HepG2 (cell line): ENCODE measurements around the gene NOL4L. TPM values are rescaled to one million over a fixed set of nuclear protein-coding genes. Genes with fewer than 3 reads are reported as not detected.

Source experiments
- FOXA3 ChIP-seq: IDR thresholded peaks from 2 replicates; pipeline ENCODE4 v1.6.1; 2016; ENCODE audit warnings: missing genetic modification reagents, missing compliant biosample characterization
- GATA4 ChIP-seq: sonication (generic); IDR thresholded peaks from 2 replicates; pipeline ENCODE4 v1.6.1; 2016; ENCODE audit warnings: antibody characterized with exemption, low read depth, borderline replicate concordance
- IKZF4 ChIP-seq: sonication (generic); formaldehyde crosslinking; IDR thresholded peaks from 2 replicates; pipeline ENCODE4 v1.5.1; 2020; ENCODE audit warnings: borderline replicate concordance, mild to moderate bottlenecking, low read depth, missing genetic modification reagents; ENCODE audit errors: not compliant biosample characterization
- PHF8 ChIP-seq: sonication (generic); formaldehyde crosslinking; IDR thresholded peaks from 2 replicates; pipeline ENCODE4 v1.5.0; 2020; ENCODE audit warnings: missing genetic modification reagents
- RCOR2 ChIP-seq: IDR thresholded peaks from 2 replicates; pipeline ENCODE4 v1.6.1; 2016; ENCODE audit warnings: missing biosample characterization, missing genetic modification reagents
- SAP130 ChIP-seq: IDR thresholded peaks from 2 replicates; pipeline ENCODE4 v1.6.1; 2016; ENCODE audit warnings: low read depth
- SKI ChIP-seq: fragments of 450-650 bp; IDR thresholded peaks from one replicate; pipeline ENCODE4 v1.6.1; 2018; ENCODE audit warnings: mild to moderate bottlenecking; ENCODE audit not compliant: partially characterized antibody
- TBL1XR1 ChIP-seq: fragments of 150-350 bp; IDR thresholded peaks from 2 replicates; pipeline ENCODE4 v1.6.1; 2014; ENCODE audit warnings: borderline replicate concordance, low read length; ENCODE audit not compliant: partially characterized antibody
- ZFX ChIP-seq: sonication (generic); formaldehyde crosslinking; IDR thresholded peaks from 2 replicates; pipeline ENCODE4 v1.4.0; 2020; ENCODE audit warnings: mild to moderate bottlenecking, low read depth, missing genetic modification reagents, moderate library complexity
- ZMYM4 ChIP-seq: sonication (generic); formaldehyde crosslinking; IDR thresholded peaks from 2 replicates; pipeline ENCODE4 v1.8.1; 2023; ENCODE audit warnings: mild to moderate bottlenecking, missing genetic modification reagents
- ZNF12 ChIP-seq: sonication (generic); formaldehyde crosslinking; IDR thresholded peaks from 2 replicates; pipeline ENCODE4 v1.5.0; 2020; ENCODE audit warnings: missing genetic modification reagents
- ZNF747 ChIP-seq: sonication (generic); formaldehyde crosslinking; IDR thresholded peaks from 2 replicates; pipeline ENCODE4 v1.8.1; 2023; ENCODE audit warnings: missing genetic modification reagents, mild to moderate bottlenecking, borderline replicate concordance
- ZNF878 ChIP-seq: sonication (generic); formaldehyde crosslinking; IDR thresholded peaks from 2 replicates; pipeline ENCODE4 v1.8.1; 2023; ENCODE audit warnings: mild to moderate bottlenecking, missing genetic modification reagents, moderate library complexity
- polyA plus RNA-seq, 8 experiments: library from polyadenylated mRNA; depleted of rRNA in 3 of 8; stranded (reverse) in 7 of 8; unstranded in 1 of 8; fragments of >200 nt; fragmentation: Illumina TruSeq in 4 of 8; extraction: Trizol in 4 of 8; gene quantifications; 2 replicates each; pipeline versions ENCODE4 v1.2.1 to v1.2.3, GENCODE V29; 2011 to 2016; ENCODE audit warnings: low read depth in 4 of 8, missing spikeins in 1 of 8, mixed read lengths in 1 of 8; ENCODE audit not compliant: insufficient read depth in 1 of 8
- total RNA-seq, 5 experiments: library from RNA; depleted of rRNA; stranded (reverse); fragments of >200 nt; fragmentation: Illumina TruSeq; extraction: Trizol; gene quantifications; 2 replicates each; pipeline ENCODE4 v1.2.3, GENCODE V29; 2016; ENCODE audit warnings: low read depth in 1 of 5
- TF ChIP-seq, protein P1 (sequence below): sonication (generic); formaldehyde crosslinking; IDR thresholded peaks from 2 replicates; pipeline ENCODE4 v1.4.0; 2020; ENCODE audit warnings: mild to moderate bottlenecking, missing genetic modification reagents
- TF ChIP-seq, protein P2 (sequence below): sonication (generic); formaldehyde crosslinking; IDR thresholded peaks from 2 replicates; pipeline ENCODE4 v1.4.0; 2020; ENCODE audit warnings: missing genetic modification reagents, low read depth, mild to moderate bottlenecking, borderline replicate concordance
- TF ChIP-seq, protein P3 (sequence below): sonication (generic); formaldehyde crosslinking; IDR thresholded peaks from 2 replicates; pipeline ENCODE4 v1.5.1; 2020; ENCODE audit warnings: missing genetic modification reagents, mild to moderate bottlenecking, borderline replicate concordance
- TF ChIP-seq, protein P4 (sequence below): IDR thresholded peaks from 2 replicates; pipeline ENCODE4 v1.6.1; 2016; ENCODE audit warnings: missing genetic modification reagents, missing compliant biosample characterization
- TF ChIP-seq, protein P5 (sequence below): sonication (generic); formaldehyde crosslinking; IDR thresholded peaks from 2 replicates; pipeline ENCODE4 v1.4.0; 2020; ENCODE audit warnings: missing genetic modification reagents, borderline replicate concordance

Gene NOL4L
- total and polyA plus RNA-seq, 2 of the 13 experiments (the other 11 are each of a cell fraction or from before 2014, with no cell fraction given) = 16.6 to 35.4 TPM

DNA sequence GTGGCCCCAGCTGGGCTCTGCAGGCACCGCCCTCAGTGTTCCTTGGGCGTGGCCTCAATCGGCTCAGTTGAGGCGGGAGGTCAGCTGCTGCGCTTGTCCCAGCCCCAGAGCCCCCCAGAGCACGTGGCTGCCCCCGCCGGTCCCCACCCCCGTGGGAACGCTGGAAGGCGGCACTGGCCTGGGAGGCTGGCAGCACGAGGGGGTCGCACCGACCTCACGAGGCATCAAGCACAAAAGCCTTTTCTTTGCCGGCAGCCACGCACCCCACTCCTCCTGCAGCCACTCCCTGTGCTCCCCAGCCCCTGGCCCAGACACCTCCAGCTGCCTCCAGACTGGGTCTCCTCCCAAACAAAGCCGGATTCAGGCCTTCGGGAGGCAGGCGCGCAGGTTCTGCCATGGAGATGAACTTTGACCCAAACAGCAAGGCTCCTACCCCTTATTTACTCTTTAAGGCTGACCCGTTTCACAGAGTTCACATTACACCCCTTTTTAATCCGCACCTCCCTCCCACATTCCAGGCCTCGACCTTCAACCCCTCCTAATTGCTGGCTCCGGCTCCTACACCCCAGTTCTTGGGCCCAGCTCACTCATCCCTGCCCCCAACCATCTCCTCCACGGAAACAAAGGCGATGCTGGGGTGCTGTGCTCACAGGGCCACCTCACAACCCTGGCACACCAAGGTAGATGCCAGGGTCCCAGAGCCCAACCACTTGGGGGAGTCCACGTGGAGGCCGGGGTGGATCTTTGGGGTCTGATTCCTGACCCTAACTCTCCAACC, 111.7 kb downstream of the NOL4L start (continued):
- TF ChIP-seq, protein P1, sequence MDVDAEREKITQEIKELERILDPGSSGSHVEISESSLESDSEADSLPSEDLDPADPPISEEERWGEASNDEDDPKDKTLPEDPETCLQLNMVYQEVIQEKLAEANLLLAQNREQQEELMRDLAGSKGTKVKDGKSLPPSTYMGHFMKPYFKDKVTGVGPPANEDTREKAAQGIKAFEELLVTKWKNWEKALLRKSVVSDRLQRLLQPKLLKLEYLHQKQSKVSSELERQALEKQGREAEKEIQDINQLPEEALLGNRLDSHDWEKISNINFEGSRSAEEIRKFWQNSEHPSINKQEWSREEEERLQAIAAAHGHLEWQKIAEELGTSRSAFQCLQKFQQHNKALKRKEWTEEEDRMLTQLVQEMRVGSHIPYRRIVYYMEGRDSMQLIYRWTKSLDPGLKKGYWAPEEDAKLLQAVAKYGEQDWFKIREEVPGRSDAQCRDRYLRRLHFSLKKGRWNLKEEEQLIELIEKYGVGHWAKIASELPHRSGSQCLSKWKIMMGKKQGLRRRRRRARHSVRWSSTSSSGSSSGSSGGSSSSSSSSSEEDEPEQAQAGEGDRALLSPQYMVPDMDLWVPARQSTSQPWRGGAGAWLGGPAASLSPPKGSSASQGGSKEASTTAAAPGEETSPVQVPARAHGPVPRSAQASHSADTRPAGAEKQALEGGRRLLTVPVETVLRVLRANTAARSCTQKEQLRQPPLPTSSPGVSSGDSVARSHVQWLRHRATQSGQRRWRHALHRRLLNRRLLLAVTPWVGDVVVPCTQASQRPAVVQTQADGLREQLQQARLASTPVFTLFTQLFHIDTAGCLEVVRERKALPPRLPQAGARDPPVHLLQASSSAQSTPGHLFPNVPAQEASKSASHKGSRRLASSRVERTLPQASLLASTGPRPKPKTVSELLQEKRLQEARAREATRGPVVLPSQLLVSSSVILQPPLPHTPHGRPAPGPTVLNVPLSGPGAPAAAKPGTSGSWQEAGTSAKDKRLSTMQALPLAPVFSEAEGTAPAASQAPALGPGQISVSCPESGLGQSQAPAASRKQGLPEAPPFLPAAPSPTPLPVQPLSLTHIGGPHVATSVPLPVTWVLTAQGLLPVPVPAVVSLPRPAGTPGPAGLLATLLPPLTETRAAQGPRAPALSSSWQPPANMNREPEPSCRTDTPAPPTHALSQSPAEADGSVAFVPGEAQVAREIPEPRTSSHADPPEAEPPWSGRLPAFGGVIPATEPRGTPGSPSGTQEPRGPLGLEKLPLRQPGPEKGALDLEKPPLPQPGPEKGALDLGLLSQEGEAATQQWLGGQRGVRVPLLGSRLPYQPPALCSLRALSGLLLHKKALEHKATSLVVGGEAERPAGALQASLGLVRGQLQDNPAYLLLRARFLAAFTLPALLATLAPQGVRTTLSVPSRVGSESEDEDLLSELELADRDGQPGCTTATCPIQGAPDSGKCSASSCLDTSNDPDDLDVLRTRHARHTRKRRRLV (CRISPR knock-in tag) = no peak; the same call in 1 of the 2 replicates
- TF ChIP-seq IKZF4 (peak; percentile 31), GATA4 (no peak; the same call in 1 of the 2 replicates), TBL1XR1 (peak; percentile 37), SKI (peak; percentile 73), SAP130 (peak; percentile 92), FOXA3 (CRISPR knock-in tag) (peak; percentile 98), RCOR2 (CRISPR knock-in tag) (peak; percentile 82), ZNF12 (CRISPR knock-in tag) (no peak), ZNF878 (CRISPR knock-in tag) (peak; percentile 55; the same call in 1 of the 2 replicates), ZFX (peak; percentile 76), ZNF747 (CRISPR knock-in tag) (peak; percentile 94), PHF8 (CRISPR knock-in tag) (no peak), ZMYM4 (CRISPR knock-in tag) (peak; percentile 80)
- TF ChIP-seq, protein P2, sequence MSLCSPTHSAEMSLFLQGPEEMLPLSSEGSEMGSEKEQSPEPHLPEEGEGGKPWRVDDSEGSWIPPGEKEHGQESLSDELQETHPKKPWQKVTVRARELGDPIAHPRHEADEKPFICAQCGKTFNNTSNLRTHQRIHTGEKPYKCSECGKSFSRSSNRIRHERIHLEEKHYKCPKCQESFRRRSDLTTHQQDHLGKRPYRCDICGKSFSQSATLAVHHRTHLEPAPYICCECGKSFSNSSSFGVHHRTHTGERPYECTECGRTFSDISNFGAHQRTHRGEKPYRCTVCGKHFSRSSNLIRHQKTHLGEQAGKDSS (CRISPR knock-in tag) = peak; percentile 68
- TF ChIP-seq, protein P3, sequence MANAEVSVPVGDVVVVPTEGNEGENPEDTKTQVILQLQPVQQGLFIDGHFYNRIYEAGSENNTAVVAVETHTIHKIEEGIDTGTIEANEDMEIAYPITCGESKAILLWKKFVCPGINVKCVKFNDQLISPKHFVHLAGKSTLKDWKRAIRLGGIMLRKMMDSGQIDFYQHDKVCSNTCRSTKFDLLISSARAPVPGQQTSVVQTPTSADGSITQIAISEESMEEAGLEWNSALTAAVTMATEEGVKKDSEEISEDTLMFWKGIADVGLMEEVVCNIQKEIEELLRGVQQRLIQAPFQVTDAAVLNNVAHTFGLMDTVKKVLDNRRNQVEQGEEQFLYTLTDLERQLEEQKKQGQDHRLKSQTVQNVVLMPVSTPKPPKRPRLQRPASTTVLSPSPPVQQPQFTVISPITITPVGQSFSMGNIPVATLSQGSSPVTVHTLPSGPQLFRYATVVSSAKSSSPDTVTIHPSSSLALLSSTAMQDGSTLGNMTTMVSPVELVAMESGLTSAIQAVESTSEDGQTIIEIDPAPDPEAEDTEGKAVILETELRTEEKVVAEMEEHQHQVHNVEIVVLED (CRISPR knock-in tag) = peak; percentile 45; the same call in 1 of the 2 replicates
- TF ChIP-seq, protein P4, sequence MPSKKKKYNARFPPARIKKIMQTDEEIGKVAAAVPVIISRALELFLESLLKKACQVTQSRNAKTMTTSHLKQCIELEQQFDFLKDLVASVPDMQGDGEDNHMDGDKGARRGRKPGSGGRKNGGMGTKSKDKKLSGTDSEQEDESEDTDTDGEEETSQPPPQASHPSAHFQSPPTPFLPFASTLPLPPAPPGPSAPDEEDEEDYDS (CRISPR knock-in tag) = peak; percentile 55; the same call in 1 of the 2 replicates
- TF ChIP-seq, protein P5, sequence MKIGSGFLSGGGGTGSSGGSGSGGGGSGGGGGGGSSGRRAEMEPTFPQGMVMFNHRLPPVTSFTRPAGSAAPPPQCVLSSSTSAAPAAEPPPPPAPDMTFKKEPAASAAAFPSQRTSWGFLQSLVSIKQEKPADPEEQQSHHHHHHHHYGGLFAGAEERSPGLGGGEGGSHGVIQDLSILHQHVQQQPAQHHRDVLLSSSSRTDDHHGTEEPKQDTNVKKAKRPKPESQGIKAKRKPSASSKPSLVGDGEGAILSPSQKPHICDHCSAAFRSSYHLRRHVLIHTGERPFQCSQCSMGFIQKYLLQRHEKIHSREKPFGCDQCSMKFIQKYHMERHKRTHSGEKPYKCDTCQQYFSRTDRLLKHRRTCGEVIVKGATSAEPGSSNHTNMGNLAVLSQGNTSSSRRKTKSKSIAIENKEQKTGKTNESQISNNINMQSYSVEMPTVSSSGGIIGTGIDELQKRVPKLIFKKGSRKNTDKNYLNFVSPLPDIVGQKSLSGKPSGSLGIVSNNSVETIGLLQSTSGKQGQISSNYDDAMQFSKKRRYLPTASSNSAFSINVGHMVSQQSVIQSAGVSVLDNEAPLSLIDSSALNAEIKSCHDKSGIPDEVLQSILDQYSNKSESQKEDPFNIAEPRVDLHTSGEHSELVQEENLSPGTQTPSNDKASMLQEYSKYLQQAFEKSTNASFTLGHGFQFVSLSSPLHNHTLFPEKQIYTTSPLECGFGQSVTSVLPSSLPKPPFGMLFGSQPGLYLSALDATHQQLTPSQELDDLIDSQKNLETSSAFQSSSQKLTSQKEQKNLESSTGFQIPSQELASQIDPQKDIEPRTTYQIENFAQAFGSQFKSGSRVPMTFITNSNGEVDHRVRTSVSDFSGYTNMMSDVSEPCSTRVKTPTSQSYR (CRISPR knock-in tag) = peak; percentile 89
